Measurements from ENCODE around the gene TBR1. TPM values are rescaled to one million over a fixed set of nuclear protein-coding genes. Genes with fewer than 3 reads are reported as not detected.

TBR1 gene
- total and polyA plus RNA-seq, 2 of the 4 experiments (the other 2 are of a cell fraction) = not detected

DNA sequence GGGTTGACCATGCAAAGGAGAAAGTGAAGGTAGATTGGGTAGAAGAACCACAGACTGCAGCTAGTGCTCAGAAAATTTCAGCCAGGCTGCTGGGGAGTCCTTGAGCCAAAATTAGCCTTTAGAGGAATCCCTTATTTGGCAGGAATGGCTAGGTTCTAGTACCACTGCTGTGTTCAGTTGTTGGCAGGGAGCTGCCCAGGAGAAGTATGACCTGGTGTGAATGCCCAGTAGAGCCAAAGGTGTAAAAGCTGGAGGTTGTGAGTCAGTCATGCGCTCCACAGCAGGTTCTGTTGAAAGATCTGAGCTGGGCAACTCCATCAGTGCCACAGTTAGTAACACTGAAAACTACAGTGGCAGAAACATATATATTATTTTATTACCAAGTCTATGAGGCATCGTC, 36.4 kb upstream of the TBR1 start:
- in situ Hi-C loops (cut with MboI; ENCODE audit: low sequenced_read_pairs) (no loop called here), dilution Hi-C loops (cut with HindIII; ENCODE audit: low sequenced_read_pairs, unreplicated experiment) (no loop called here), intact Hi-C loops (cut with micrococcal nuclease) (no loop called here)
- H3K18ac ChIP-seq (ENCODE audit: low read depth, low read length) = no peak overlapping the region
- no peaks in the 10 kb centered on the region for H3K9me1 ChIP-seq (ENCODE audit: insufficient read depth, low read length)
- DNase-seq (no peak), ATAC-seq (ENCODE audit: low read depth) (no peak)
- no peak overlapping the region for H3K4me2 ChIP-seq (ENCODE audit: low read depth, low read length)
- no peak overlapping the region for H2AK9ac ChIP-seq (replicated peaks; ENCODE audit: low read depth, low read length, poor library complexity)
- H3K9ac ChIP-seq (ENCODE audit: low read depth, low read length) = no peak overlapping the region
- ChIA-PET POLR2A (ENCODE audit: unreplicated experiment) (no interaction called here), CTCF (no interaction called here)
- no peak overlapping the region for H2BK5ac ChIP-seq (ENCODE audit: low read depth, low read length, poor library complexity, severe bottlenecking)
- no peak for TF ChIP-seq MAZ (IDR thresholded peaks at IDR 0.05; ENCODE audit: borderline replicate concordance, low read depth, low read length)
- no peak for TF ChIP-seq BHLHE40 (IDR thresholded peaks at IDR 0.05; ENCODE audit: low read depth, low read length)
- no peak for TF ChIP-seq FOS (IDR thresholded peaks at IDR 0.05; ENCODE audit: low read depth, low read length)
- TF ChIP-seq MAFK (IDR thresholded peaks at IDR 0.05; ENCODE audit: low read depth, low read length) = no peak
- TF ChIP-seq RFX5 (IDR thresholded peaks at IDR 0.05; ENCODE audit: low read depth, low read length) = no peak
- TF ChIP-seq CEBPB (IDR thresholded peaks at IDR 0.05; ENCODE audit: low read depth, low read length) = no peak
- TF ChIP-seq POLR2A (IDR thresholded peaks at IDR 0.05; ENCODE audit: low read depth, low read length) = no peak
- no peak for TF ChIP-seq SMC3 (IDR thresholded peaks at IDR 0.05; ENCODE audit: low read depth, low read length)
- no peak for TF ChIP-seq CHD1 (IDR thresholded peaks at IDR 0.05; ENCODE audit: low read depth, low read length)
- TF ChIP-seq, protein P1, sequence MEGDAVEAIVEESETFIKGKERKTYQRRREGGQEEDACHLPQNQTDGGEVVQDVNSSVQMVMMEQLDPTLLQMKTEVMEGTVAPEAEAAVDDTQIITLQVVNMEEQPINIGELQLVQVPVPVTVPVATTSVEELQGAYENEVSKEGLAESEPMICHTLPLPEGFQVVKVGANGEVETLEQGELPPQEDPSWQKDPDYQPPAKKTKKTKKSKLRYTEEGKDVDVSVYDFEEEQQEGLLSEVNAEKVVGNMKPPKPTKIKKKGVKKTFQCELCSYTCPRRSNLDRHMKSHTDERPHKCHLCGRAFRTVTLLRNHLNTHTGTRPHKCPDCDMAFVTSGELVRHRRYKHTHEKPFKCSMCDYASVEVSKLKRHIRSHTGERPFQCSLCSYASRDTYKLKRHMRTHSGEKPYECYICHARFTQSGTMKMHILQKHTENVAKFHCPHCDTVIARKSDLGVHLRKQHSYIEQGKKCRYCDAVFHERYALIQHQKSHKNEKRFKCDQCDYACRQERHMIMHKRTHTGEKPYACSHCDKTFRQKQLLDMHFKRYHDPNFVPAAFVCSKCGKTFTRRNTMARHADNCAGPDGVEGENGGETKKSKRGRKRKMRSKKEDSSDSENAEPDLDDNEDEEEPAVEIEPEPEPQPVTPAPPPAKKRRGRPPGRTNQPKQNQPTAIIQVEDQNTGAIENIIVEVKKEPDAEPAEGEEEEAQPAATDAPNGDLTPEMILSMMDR (conservative IDR thresholded peaks at IDR 0.05; ENCODE audit: low read depth, low read length) = no peak
- TF ChIP-seq NFE2L2 (IDR thresholded peaks at IDR 0.05; ENCODE audit: low read depth, low read length) = no peak
- TF ChIP-seq, protein P2, sequence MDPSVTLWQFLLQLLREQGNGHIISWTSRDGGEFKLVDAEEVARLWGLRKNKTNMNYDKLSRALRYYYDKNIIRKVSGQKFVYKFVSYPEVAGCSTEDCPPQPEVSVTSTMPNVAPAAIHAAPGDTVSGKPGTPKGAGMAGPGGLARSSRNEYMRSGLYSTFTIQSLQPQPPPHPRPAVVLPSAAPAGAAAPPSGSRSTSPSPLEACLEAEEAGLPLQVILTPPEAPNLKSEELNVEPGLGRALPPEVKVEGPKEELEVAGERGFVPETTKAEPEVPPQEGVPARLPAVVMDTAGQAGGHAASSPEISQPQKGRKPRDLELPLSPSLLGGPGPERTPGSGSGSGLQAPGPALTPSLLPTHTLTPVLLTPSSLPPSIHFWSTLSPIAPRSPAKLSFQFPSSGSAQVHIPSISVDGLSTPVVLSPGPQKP (IDR thresholded peaks at IDR 0.05; ENCODE audit: borderline replicate concordance, low read depth, low read length) = no peak
- no peak for TF ChIP-seq RCOR1 (IDR thresholded peaks at IDR 0.05; ENCODE audit: insufficient replicate concordance, low read length)
- no peak for TF ChIP-seq MXI1 (IDR thresholded peaks at IDR 0.05; ENCODE audit: borderline replicate concordance, low read depth, low read length)
- no peak overlapping the region for H4K8ac ChIP-seq (ENCODE audit: low read depth in 2 of 2, low read length in 2 of 2)
- H3K27me3 ChIP-seq (ENCODE audit: control insufficient read depth, insufficient read depth, low read length) = no peaks in the 10 kb centered on the region
- no peak overlapping the region for H3K14ac ChIP-seq (replicated peaks; ENCODE audit: low read depth, low read length)
- WGBS, 2 experiments (ENCODE audit: extremely low coverage in 2 of 2, insufficient read length in 1 of 2) = no CpG with 5 or more reads among the region's 2 CpGs
- no peak overlapping the region for H4K91ac ChIP-seq (ENCODE audit: insufficient read depth, low read depth, low read length)
- no peak overlapping the region for H2BK15ac ChIP-seq (ENCODE audit: low read depth, low read length)
- H3K4me1 ChIP-seq (ENCODE audit: control insufficient read depth, insufficient read depth, low read length) = no peaks in the 10 kb centered on the region
- H2AK5ac ChIP-seq (ENCODE audit: low read depth, low read length) = no peak overlapping the region
- no peak overlapping the region for H3K23ac ChIP-seq (ENCODE audit: low read depth, low read length)
- no peak overlapping the region for H3K27ac ChIP-seq (ENCODE audit: insufficient read depth, low read length)
- no peak overlapping the region for H3K4me3 ChIP-seq (ENCODE audit: insufficient read depth, low read depth, low read length)
- H3K36me3 ChIP-seq (ENCODE audit: control insufficient read depth, insufficient read depth, low read length) = no peaks in the 10 kb centered on the region; the same call in 1 of the 2 replicates
- no peaks in the 10 kb centered on the region for H3K9me3 ChIP-seq (ENCODE audit: control insufficient read depth, insufficient read depth, low read length)
- no peak overlapping the region for H3K4ac ChIP-seq (ENCODE audit: low read depth, low read length)
- H2BK20ac ChIP-seq (ENCODE audit: low read depth, low read length) = no peak overlapping the region
- H2BK120ac ChIP-seq (ENCODE audit: low read depth, low read length) = no peak overlapping the region
- H4K5ac ChIP-seq (ENCODE audit: low read depth, low read length) = no peak overlapping the region
- H2AFZ ChIP-seq (replicated peaks; ENCODE audit: low read length, poor library complexity) = no peak overlapping the region
- no TSS peak for BruUV-seq (replicated peaks)
- H4K20me1 ChIP-seq (ENCODE audit: insufficient read depth, low read length) = no peaks in the 10 kb centered on the region
- no peak overlapping the region for H3K56ac ChIP-seq (ENCODE audit: extremely low read depth, insufficient read depth, low read length)
- peaks cover 12 to 18% of the 10 kb centered on the region in 2 experiments; a peak in 3 of 4 replicates for H3K79me1 ChIP-seq (ENCODE audit: low read depth in 1 of 2, low read length in 2 of 2)
